Measurements from ENCODE around the gene ATP6V0E1.

The ATP6V0E1 gene

DNA sequence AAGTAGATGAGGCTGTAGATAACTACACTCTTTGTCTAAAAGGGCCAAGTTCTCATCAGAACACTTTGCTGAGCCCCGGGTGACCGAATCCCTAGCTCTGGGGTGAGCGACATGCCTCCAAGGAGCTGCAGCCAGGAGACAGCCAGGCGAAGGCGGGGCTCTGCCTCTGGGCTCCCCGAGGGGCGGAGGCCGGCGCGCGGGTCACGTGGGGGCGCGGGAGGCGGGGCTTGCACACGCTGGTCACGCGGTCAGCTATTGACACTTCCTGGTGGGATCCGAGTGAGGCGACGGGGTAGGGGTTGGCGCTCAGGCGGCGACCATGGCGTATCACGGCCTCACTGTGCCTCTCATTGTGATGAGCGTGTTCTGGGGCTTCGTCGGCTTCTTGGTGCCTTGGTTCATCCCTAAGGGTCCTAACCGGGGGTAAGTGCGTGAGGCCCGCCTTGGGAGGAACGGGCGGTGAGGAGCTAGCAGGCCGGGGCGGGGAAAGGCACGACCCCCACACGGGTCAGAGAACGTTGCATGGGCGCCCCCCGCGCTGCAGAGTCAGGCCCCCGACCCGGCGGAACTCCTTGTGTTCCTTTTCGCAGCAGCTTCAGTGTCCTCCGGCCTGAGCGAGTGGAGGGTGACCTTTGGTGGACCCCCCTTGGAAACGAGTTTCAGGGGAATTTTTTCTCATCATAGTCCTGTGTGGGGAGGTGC, at the start of gene ATP6V0E1:
Gene ATP6V0E1, plus strand, starts transcription at position 230 of the 702 bp plus-strand sequence. Its CDS starts 90 bp downstream, at position 320.
- Histone ChIP-seq H3K27ac (peak within 1 kb of the TSS; percentile 55 to 99 (median 92)), H3K4me3 (peak within 1 kb of the TSS; percentile 85 to 100 (median 89))

DNA sequence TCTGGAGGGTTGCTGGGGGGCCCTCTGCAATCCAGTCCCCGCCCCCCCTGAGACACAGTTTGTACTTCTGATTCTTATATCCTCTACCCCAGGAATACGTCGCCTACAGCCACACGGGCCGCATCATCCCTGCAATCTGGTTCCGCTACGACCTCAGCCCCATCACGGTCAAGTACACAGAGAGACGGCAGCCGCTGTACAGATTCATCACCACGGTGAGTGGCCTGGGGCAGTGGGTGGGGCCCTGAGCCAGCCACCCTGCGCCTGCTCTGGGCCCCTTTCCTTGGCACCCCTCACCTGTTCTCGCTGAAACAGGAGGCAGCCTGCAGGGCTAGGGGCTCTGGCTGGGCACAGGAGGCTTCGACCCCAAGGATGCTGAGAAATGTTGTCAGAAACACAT, 48.5 kb upstream of the ATP6V0E1 start:
- no peak overlapping the region for H3K4me3 ChIP-seq
- H3K27ac ChIP-seq, result no peak overlapping the region

- no peak overlapping the region for H3K27ac ChIP-seq
- H3K4me3 ChIP-seq, result no peak overlapping the region
These were observed 47.2 kb upstream of the ATP6V0E1 start for GRCh38 chr5:172936401-172936800.

DNA sequence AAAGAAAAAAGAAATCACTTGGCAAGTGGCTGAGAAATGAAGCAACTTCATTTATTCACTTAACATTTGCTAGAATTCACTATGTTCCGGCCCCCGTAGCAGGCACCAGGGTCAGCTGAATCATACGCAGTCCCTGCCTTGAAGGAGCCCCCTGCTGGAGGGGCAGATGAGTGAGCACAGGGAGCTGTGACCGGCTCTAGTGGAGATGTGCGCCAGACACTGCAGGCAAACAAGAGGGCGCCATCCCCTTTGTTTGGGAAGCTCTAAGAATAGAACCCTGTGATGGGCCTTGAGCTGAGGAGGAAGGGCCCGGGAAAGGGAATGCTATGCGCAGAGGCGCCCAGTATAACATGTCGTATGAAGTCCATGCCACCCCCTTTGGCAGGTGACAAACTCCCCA, 44.5 kb upstream of the ATP6V0E1 start:
- Histone ChIP-seq H3K27ac (no peak overlapping the region), H3K4me3 (no peak overlapping the region)

GRCh38 chr5:172939611-172940267, 43.8 kb upstream of the ATP6V0E1 start:
- Histone ChIP-seq H3K27ac (no peak overlapping the region), H3K4me3 (no peak overlapping the region)

- no peak overlapping the region for H3K27ac ChIP-seq
- no peak overlapping the region for H3K4me3 ChIP-seq
These were observed 43.1 kb upstream of the ATP6V0E1 start for GRCh38 chr5:172940268-172941066.

DNA sequence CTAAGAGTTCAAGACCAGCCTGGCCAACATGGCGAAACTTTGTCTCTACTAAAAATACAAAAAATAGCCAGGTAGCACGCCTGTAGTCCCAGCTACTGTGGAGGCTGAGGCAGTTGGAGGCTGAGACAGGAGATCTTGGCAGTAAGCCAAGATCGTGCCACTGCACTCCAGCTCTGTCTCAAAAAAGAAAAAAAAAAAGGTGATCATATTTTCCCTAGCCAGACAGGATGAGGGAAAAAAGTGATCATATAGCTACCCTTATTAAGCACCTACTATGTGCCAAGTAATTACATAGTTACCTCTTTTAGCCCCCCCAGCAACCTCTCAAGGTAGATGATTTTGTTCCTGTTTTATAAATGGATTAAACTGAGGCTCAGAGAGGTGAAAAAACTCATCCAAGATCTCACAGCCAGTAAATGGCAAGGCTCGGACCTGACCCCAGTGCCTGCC, 42.5 kb upstream of the ATP6V0E1 start:
- Histone ChIP-seq H3K27ac (no peak overlapping the region), H3K4me3 (no peak overlapping the region)

DNA sequence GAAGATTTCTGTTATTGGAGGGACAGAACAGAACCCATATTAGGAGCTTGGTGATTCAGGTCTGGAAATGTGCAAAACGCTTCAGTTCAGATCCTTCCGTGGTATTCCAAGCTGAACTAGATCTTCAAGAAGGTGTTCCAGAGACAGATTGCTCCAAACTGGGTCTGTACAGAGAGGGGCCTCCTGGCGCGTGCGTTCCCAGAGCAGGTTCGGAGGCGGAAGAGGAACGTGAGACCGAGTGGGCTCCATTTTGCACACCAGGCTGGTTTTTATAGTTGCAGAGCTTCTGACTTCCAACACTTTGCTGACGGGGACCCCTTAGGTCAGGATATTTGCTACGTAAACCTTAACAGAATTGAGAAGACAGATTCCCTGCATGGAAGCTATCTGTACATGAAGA, 41.0 kb upstream of the ATP6V0E1 start:
- no peak overlapping the region for H3K4me3 ChIP-seq
- no peak overlapping the region for H3K27ac ChIP-seq

DNA sequence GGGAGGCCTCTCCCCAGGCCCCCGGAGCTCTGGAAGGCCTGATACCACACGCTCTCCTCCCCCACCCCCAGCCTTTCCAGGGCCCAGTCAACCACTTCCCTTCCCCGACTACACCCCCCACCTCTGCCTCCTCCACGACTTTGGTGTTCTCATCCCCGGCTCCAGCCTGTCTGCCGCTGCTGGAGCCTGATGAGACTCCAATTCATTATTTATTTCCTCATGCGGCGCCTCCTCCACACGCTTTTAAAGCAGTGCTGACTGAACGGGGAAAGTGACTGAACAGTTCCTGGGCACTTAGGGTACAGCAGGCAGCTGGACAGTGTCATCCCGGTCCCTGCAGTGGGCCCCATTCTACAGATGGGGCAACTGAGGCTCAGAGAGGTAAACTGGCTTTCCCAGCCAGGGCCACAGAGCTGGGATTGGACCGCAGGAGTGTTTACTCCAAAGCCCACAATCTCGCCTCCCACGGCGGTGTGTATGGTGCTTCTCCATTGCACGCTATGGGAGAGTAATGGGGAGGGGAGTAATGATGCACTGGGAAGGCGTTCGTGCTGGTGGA, 40.2 kb upstream of the ATP6V0E1 start:
- H3K27ac ChIP-seq, result peak overlapping the region in 7 of 21 experiments; percentile 1 to 59 (median 38)
- H3K4me3 ChIP-seq, result no peak overlapping the region

GRCh38 chr5:172943906-172944305, 39.7 kb upstream of the ATP6V0E1 start:
- Histone ChIP-seq H3K27ac (peak overlapping the region in 2 of 21 experiments; percentile 1 to 44), H3K4me3 (no peak overlapping the region)

DNA sequence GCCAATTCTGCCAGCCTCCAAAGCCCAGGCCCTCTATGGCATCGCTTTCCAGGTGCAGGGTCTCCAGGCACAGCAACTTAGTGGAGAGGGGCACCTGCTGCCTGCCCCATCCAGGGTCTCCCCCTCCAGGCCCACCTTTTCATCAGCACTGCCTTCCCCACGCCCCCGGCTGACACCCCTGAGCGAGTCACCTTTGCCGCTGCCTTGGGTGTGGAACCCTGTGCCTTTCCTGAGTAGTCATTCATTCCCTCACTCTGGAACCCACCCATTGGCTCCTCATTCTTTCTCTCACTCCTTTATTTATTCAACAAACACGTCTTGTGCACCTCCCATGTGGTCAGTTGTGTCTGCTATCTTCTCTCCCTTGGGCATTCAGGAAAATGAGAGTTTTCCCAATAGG, 38.8 kb upstream of the ATP6V0E1 start:
- no peak overlapping the region for H3K4me3 ChIP-seq
- H3K27ac ChIP-seq, result peak overlapping the region in 1 of 21 experiments; percentile 8

GRCh38 chr5:172945151-172945550, 38.4 kb upstream of the ATP6V0E1 start:
- no peak overlapping the region for H3K4me3 ChIP-seq
- peak overlapping the region in 1 of 21 experiments; percentile 8 for H3K27ac ChIP-seq

- H3K27ac ChIP-seq, result no peak overlapping the region
- no peak overlapping the region for H3K4me3 ChIP-seq
These were observed 37.4 kb upstream of the ATP6V0E1 start for GRCh38 chr5:172946146-172946545.

GRCh38 chr5:172949426-172949825, 34.1 kb upstream of the ATP6V0E1 start:
- Histone ChIP-seq H3K4me3 (no peak overlapping the region), H3K27ac (no peak overlapping the region)

- no peak overlapping the region for H3K27ac ChIP-seq
- no peak overlapping the region for H3K4me3 ChIP-seq
These were observed 33.2 kb upstream of the ATP6V0E1 start for GRCh38 chr5:172950176-172950965.

DNA sequence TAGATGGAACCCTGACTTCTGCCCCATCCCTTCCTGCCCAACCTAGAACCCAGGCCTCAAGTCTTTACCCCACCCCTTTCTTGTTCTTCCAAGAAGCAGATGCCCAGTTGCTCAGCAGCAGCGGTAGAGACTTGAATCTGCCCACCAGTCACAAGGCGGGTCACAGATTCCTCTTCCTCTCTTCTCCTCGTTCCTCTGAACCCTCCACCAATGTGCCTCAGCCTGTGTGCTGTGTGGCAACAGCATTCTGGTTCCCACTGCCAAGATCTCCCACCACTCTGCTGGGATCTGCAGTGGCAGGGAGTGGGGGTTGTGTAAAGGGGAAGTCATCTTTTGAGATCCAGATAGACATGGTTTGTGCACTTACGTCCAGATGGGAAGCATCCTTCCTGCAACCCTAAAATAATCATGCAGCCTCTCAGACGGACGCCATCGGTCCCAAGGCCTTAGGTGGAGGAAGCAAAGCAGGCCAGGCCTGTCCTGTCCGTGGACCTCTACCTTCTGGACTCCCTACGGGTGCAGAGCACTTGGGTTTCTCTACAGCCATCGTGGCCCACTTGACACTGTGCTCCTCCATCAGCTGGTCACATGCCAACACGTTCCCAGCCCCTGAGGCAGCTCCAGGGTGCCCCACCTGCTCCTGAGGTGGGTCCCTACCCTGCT, 32.1 kb upstream of the ATP6V0E1 start:
- Histone ChIP-seq H3K4me3 (no peak overlapping the region), H3K27ac (peak overlapping the region in 1 of 21 experiments; percentile 21)

- Histone ChIP-seq H3K27ac (no peak overlapping the region), H3K4me3 (no peak overlapping the region)
These were observed 31.5 kb upstream of the ATP6V0E1 start for GRCh38 chr5:172952034-172952511.

DNA sequence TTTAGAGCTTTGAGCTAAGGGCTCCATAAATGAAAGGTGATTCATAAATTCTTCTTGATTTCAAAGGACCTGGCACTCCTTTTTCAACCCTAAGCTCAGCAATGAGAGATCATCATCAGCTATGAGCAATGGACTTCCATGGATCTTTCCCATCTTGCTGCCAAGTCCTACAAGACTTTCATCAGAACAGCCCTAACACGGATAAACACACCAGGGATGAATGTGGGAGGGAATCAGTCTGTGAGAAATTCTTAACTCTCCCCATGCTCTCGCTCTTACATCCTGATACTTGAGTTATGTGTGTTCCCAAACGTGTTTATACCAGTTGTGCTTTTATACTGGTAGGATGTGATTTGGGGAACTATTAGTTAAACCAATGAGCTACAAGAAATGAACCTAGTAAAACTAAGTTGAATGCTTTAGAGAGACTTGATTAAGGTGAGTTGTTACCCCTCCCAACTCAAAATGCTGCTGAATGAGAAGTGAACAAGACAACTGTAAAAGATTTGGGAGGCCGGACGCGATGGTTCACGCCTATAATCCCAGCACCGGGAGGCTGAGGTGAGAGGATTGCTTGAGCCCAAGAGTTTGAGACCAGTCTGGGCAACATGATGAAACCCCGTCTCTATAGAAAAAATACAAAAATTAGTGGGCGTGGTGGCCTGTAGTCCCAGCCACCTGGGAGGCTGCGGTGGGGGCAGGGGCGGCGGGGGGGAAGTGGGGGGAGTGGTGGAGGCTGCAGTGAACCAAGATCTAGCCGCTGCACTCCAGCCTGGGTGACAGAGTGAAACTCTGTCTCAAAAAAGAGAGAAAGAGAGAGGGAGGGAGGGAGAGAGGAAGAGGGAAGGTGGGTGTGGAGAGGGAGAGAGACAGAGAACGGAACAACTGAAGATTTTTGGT, 29.5 kb upstream of the ATP6V0E1 start:
- Histone ChIP-seq H3K27ac (peak overlapping the region in 3 of 21 experiments; percentile 11 to 44 (median 39)), H3K4me3 (no peak overlapping the region)

Data from skin epidermis (tissue), 12 donors.